Activated CD4-positive, alpha-beta T cell treated with anti-CD3 and anti-CD28 coated beads, Interleukin-2, Interleukin-4, amounts not matched to agents 100 ng/mL and 50 ng/mL, durations not matched to agents 16 hours and 8 hours (primary cell): ENCODE measurements around the gene TMPRSS7.

Experiments
- DNase-seq: peaks from one replicate; pipeline ENCODE4 v3.0.0-alpha.2; 2020; ENCODE audit warnings: low spot score

TMPRSS7 gene

GRCh38 chr3:112129925-112130637 is 95.5 kb downstream of the TMPRSS7 start:
- no peak for DNase-seq

- DNase-seq: no peak
Observed at GRCh38 chr3:112130638-112130993, 96.1 kb downstream of the TMPRSS7 start.
